Keratinocyte (primary cell): Measurements from ENCODE around the gene MARCHF2. TPM values are rescaled to one million over a fixed set of nuclear protein-coding genes. Genes with fewer than 3 reads are reported as not detected.
"Not testable (repeated sequence)": the region's sequence is repeated elsewhere in the genome, so short reads cannot be mapped to it uniquely, and the experiment has no call there.

Experiments
- DNase-seq: peaks from one replicate; pipeline ENCODE4 v3.0.0-alpha.2; 2011; ENCODE audit warnings: low read depth, missing footprints, low spot score
- FAIRE-seq: peaks from 2 replicates; lab custom pipeline; 2011; peaks lifted over from hg19 to GRCh38; lab: Jason Lieb, UNC
- H2AFZ ChIP-seq: 2 replicates; pipeline ENCODE4 v1.6.0; 2012; ENCODE audit warnings: low read length, control low read depth, inconsistent platforms; ENCODE audit not compliant: control insufficient read depth
- H3K27ac ChIP-seq: 2 replicates; pipeline ENCODE4 v1.5.1; 2011; ENCODE audit warnings: low read length; ENCODE audit not compliant: control insufficient read depth, insufficient read depth
- H3K27me3 ChIP-seq: 3 replicates; pipeline ENCODE4 v1.6.0; 2011; ENCODE audit warnings: low read length; ENCODE audit not compliant: control insufficient read depth, insufficient read depth; ENCODE audit errors: extremely low read depth
- H3K36me3 ChIP-seq, 2 experiments: 2 replicates in 1 of 2; 3 replicates in 1 of 2; pipeline ENCODE4 v1.5.1; 2011; ENCODE audit warnings: low read length in 2 of 2, mild to moderate bottlenecking in 1 of 2; ENCODE audit not compliant: control insufficient read depth in 2 of 2, insufficient read depth in 2 of 2; ENCODE audit errors: extremely low read depth in 1 of 2
- H3K4me1 ChIP-seq: 3 replicates; pipeline ENCODE4 v1.5.1; 2011; ENCODE audit warnings: low read length; ENCODE audit not compliant: control insufficient read depth, insufficient read depth; ENCODE audit errors: extremely low read depth
- H3K4me2 ChIP-seq: 3 replicates; pipeline ENCODE4 v1.6.0; 2011; ENCODE audit warnings: low read depth, low read length; ENCODE audit not compliant: control insufficient read depth, insufficient read depth; ENCODE audit errors: extremely low read depth
- H3K4me3 ChIP-seq, 3 experiments: fragments of 200-600 bp in 1 of 3; sonication (generic) in 1 of 3; 2 replicates in 2 of 3; 3 replicates in 1 of 3; pipeline ENCODE4 v1.5.1; 2011 to 2016; ENCODE audit warnings: low read length in 3 of 3, mild to moderate bottlenecking in 3 of 3, control low read depth in 2 of 3, inconsistent platforms in 1 of 3, low read depth in 1 of 3, mixed read lengths in 1 of 3, mixed run types in 1 of 3, moderate library complexity in 1 of 3; ENCODE audit not compliant: control insufficient read depth in 2 of 3, insufficient read depth in 2 of 3; ENCODE audit errors: extremely low read depth in 1 of 3
- H3K79me2 ChIP-seq: 2 replicates; pipeline ENCODE4 v1.6.0; 2012; ENCODE audit warnings: low read length; ENCODE audit not compliant: control insufficient read depth, insufficient read depth
- H3K9ac ChIP-seq: 3 replicates; pipeline ENCODE4 v1.6.0; 2011; ENCODE audit warnings: low read length; ENCODE audit not compliant: control insufficient read depth, insufficient read depth; ENCODE audit errors: extremely low read depth
- H3K9me1 ChIP-seq: 3 replicates; pipeline ENCODE4 v1.6.0; 2011; ENCODE audit warnings: low read length; ENCODE audit not compliant: control insufficient read depth, insufficient read depth; ENCODE audit errors: extremely low read depth
- H3K9me3 ChIP-seq: 2 replicates; pipeline ENCODE4 v1.5.1; 2012; ENCODE audit warnings: low read depth, low read length; ENCODE audit not compliant: control insufficient read depth
- H4K20me1 ChIP-seq: 3 replicates; pipeline ENCODE4 v1.6.0; 2011; ENCODE audit warnings: low read length; ENCODE audit not compliant: control insufficient read depth, insufficient read depth; ENCODE audit errors: extremely low read depth
- EZH2 ChIP-seq: IDR thresholded peaks from one replicate; pipeline ENCODE4 v1.6.1; 2012; ENCODE audit warnings: inconsistent platforms, mild to moderate bottlenecking, low read length, moderate library complexity
- dilution Hi-C: fragments of 300-500 bp; cut with MboI; formaldehyde crosslinking; loops from one replicate; pipeline ENCODE4 v1.7.0; 2020; ENCODE audit warnings: low sequenced_read_pairs; ENCODE audit not compliant: extremely low pct_ligation_motif_present
- polyA plus RNA-seq, 5 experiments: library from polyadenylated mRNA; depleted of rRNA in 3 of 5; stranded (reverse) in 3 of 5; stranded (forward) in 1 of 5; unstranded in 1 of 5; fragments of >200 nt; gene quantifications; 1 replicate in 1 of 5; 2 replicates in 3 of 5; 3 replicates in 1 of 5; pipeline versions ENCODE4 v1.2.1 to v1.2.3, GENCODE V29; 2011 to 2012; ENCODE audit warnings: missing spikeins in 2 of 5, low read depth in 1 of 5, low replicate concordance in 1 of 5
- TF ChIP-seq, protein P1 (sequence below), 3 experiments: IDR thresholded peaks in 1 of 3; conservative IDR thresholded peaks in 1 of 3; optimal IDR thresholded peaks in 1 of 3; 2 replicates in 2 of 3; 3 replicates in 1 of 3; pipeline versions ENCODE3 to v1.5.1; 2011; ENCODE audit warnings: low read length in 3 of 3, mild to moderate bottlenecking in 3 of 3, moderate library complexity in 2 of 3, control low read depth in 1 of 3, inconsistent platforms in 1 of 3; ENCODE audit not compliant: insufficient read depth in 2 of 3; ENCODE audit errors: extremely low read depth in 1 of 3

MARCHF2 gene
- polyA plus RNA-seq, 1 donor (not counting 4 experiments of a cell fraction or from before 2014, with no cell fraction given), result 13.7 TPM

DNA sequence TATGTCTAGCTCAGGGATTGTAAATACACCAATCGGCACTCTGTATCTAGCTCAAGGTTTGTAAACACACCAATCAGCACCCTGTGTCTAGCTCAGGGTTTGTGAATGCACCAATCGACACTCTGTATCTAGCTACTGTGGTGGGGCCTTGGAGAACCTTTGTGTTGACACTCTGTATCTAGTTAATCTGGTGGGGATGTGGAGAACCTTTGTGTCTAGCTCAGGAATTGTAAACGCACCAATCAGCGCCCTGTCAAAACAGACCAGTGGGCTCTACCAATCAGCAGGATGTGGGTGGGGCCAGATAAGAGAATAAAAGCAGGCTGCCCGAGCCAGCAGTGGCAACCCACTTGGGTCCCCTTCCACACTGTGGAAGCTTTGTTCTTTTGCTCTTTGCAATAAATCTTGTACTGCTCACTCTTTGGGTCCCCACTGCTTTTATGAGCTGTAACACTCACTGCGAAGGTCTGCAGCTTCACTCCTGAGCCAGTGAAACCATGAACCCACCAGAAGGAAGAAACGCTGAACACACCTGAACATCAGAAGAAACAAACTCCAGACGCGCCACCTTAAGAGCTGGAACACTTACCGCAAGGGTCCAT lies 36.6 kb upstream of the MARCHF2 start:
- H3K27ac ChIP-seq, H3K79me2 ChIP-seq, H3K9me3 ChIP-seq, H3K4me3 ChIP-seq, H3K9ac ChIP-seq, H3K4me2 ChIP-seq, H3K9me1 ChIP-seq, H3K36me3 ChIP-seq, H4K20me1 ChIP-seq, H3K27me3 ChIP-seq, dilution Hi-C loops, DNase-seq, FAIRE-seq, H2AFZ ChIP-seq, H3K4me1 ChIP-seq: not testable (repeated sequence)

DNA sequence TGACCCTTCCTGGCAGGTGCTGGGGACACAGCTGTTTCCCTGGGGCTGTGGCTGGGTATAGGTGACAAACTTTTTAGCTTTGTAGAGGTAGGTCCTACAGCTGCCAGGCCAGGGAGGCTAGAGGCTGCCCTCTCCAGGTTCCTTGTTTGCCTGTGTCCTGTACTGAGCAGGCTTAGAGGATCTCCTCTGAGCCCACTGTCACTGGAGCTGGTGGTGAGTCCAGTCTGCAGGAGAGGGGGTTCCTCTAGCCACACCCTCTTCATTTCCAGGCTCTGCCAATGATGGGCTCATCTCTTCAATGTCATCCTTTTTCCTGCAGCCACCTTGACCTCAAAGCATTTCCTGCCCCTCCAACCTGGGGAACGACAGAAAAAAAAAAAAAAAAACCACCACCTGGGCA lies 35.5 kb upstream of the MARCHF2 start:
- Histone ChIP-seq H3K27ac (no peak overlapping the region), H3K9me1 (no peaks in the 10 kb centered on the region), H3K79me2 (no peaks in the 10 kb centered on the region), H3K9ac (no peak overlapping the region), H3K4me1 (no peaks in the 10 kb centered on the region), H3K4me3 (no peak overlapping the region), H4K20me1 (no peaks in the 10 kb centered on the region), H3K36me3 (peaks cover 2 to 8% of the 10 kb centered on the region in 2 experiments), H3K27me3 (no peaks in the 10 kb centered on the region), H3K9me3 (no peaks in the 10 kb centered on the region), H2AFZ (no peak overlapping the region), H3K4me2 (no peak overlapping the region)
- TF ChIP-seq, protein P1, sequence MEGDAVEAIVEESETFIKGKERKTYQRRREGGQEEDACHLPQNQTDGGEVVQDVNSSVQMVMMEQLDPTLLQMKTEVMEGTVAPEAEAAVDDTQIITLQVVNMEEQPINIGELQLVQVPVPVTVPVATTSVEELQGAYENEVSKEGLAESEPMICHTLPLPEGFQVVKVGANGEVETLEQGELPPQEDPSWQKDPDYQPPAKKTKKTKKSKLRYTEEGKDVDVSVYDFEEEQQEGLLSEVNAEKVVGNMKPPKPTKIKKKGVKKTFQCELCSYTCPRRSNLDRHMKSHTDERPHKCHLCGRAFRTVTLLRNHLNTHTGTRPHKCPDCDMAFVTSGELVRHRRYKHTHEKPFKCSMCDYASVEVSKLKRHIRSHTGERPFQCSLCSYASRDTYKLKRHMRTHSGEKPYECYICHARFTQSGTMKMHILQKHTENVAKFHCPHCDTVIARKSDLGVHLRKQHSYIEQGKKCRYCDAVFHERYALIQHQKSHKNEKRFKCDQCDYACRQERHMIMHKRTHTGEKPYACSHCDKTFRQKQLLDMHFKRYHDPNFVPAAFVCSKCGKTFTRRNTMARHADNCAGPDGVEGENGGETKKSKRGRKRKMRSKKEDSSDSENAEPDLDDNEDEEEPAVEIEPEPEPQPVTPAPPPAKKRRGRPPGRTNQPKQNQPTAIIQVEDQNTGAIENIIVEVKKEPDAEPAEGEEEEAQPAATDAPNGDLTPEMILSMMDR (optimal IDR thresholded peaks at IDR 0.05 in 1 of 3, IDR thresholded peaks at IDR 0.05 in 1 of 3, conservative IDR thresholded peaks at IDR 0.05 in 1 of 3; ENCODE audit: extremely low read depth in 1 of 3, insufficient read depth in 2 of 3, low read length in 3 of 3), result no peak
- no peak for TF ChIP-seq EZH2
- dilution Hi-C loops, result no loop called here
- FAIRE-seq, result no peak
- no peak for DNase-seq

DNA sequence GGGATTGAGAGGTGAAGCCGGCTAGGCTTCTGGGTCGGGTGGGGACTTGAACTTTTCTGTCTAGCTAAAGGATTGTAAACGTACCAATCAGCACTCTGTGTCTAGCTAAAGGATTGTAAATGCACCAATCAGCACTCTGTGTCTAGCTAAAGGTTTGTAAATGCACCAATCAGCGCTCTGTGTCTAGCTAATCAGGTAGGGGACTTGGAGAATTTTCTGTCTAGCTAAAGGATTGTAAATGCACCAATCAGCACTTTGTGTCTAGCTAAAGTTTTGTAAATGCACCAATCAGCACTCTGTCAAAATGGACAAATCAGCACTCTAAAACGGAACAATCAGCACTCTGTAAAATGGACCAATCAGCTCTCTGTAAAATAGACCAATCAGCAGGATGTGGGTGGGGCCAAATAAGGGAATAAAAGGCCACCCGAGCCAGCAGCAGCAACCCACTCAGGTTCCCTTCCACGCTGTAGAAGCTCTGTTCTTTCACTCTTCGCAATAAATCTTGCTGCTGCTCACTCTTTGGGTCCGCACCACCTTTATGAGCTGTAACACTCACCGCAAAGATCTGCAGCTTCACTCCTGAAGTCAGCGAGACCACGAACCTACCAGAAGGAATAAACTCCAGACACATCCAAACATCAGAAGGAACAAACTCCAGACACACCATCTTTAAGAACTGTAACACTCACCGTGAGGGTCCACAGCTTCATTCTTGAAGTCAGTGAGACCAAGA lies 33.8 kb upstream of the MARCHF2 start:
- H3K9me1 ChIP-seq, DNase-seq, H2AFZ ChIP-seq, H3K27ac ChIP-seq, H3K9me3 ChIP-seq, H4K20me1 ChIP-seq, H3K4me3 ChIP-seq, H3K79me2 ChIP-seq, dilution Hi-C loops, H3K9ac ChIP-seq, H3K4me2 ChIP-seq, H3K27me3 ChIP-seq, H3K36me3 ChIP-seq, FAIRE-seq, H3K4me1 ChIP-seq: not testable (repeated sequence)

DNA sequence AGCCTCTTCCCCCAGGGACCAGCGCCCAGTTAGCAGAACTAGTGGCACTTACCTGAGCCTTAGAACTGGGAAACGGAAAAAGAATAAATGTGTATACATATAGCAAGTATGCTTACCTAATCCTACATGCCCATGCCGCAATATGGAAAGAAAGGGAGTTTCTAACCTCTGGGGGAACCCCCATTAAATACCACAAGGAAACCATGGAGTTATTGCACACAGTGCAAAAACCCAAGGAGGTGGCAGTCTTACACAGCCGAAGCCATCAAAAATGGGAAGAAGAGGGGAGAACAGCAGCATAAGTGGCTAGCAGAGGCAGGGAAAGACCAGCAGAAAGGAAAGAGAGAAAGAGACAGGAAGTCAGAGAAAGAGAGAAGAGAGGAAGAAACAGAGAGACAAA lies 28.5 kb upstream of the MARCHF2 start:
- H3K4me3 ChIP-seq, H2AFZ ChIP-seq, dilution Hi-C loops, H3K4me2 ChIP-seq, H3K4me1 ChIP-seq, H3K9me3 ChIP-seq, H3K36me3 ChIP-seq, H3K9ac ChIP-seq, H4K20me1 ChIP-seq, FAIRE-seq, H3K27me3 ChIP-seq, DNase-seq, H3K79me2 ChIP-seq, H3K9me1 ChIP-seq, H3K27ac ChIP-seq: not testable (repeated sequence)
